ENCODE results near the gene RGS3. TPM values are rescaled to one million over a fixed set of nuclear protein-coding genes. Genes with fewer than 3 reads are reported as not detected.
"Not testable (repeated sequence)": the region's sequence is repeated elsewhere in the genome, so short reads cannot be mapped to it uniquely, and the experiment has no call there.

The RGS3 gene
- total RNA-seq, 4 donors from 2014 or later: 11.0 to 18.8 (median 16.0) TPM

DNA sequence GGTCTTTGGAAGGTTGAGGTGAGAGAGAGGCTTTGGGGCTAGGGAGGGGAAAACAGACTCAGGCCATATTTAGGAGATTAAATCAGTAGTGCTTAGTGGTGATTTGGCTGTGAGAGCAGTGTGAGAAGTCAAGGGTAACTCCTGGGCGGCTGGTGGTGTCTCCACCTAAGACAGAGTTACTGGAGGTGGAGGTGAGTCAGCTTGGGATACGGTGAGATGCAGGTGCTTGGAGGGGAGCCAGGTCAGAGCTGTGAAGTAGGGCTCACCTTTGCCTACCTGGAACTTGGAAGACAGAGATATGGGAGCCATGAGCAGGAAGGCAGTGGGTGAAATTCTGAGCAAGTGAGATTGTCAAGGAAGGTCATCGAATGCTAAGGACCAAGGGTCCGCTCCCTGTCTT, 24.5 kb downstream of the RGS3 start:
- peaks cover 14% of the 10 kb centered on the region for H3K4me1 ChIP-seq
- H3K27me3 ChIP-seq: no peaks in the 10 kb centered on the region
- WGBS: 94% methylated on average over 4 of the region's 4 CpGs
- no peaks in the 10 kb centered on the region for H3K36me3 ChIP-seq
- DNase-seq (ENCODE audit: low spot score in 2 of 2): peak in 1 of 2 donors; percentile 37
- H3K27ac ChIP-seq: peak overlapping the region; percentile 48
- H3K4me3 ChIP-seq: no peak overlapping the region
- no peaks in the 10 kb centered on the region for H3K9me3 ChIP-seq
- TF ChIP-seq EP300 (IDR thresholded peaks at IDR 0.05): no peak
- TF ChIP-seq POLR2A (IDR thresholded peaks at IDR 0.05): no peak
- TF ChIP-seq POLR2AphosphoS5 (IDR thresholded peaks at IDR 0.05): no peak
- TF ChIP-seq CTCF (IDR thresholded peaks at IDR 0.05): no peak

DNA sequence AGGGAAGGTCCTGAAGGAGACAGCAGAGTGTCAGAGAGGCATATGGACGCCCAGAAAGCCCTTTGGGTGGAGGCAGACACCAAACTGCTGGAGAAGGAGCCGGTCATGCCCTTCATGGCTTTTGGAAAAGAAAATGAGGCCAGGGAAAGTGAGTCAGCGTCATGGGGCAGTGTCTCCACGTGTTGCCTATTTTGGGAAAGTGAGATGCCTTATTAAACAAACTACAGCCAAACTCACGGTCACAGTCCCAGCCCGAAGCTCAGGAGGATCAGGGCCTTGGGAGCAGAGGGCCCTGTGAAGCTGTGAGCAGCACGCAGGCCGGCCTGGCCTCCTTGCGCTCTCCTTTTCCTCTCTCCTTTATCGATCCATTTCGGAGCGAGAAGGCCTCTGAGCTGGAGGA, 25.0 kb downstream of the RGS3 start:
- WGBS: 82% methylated on average over 12 of the region's 12 CpGs
- Histone ChIP-seq H3K27me3 (no peaks in the 10 kb centered on the region), H3K4me3 (no peak overlapping the region), H3K4me1 (peaks cover 17% of the 10 kb centered on the region), H3K36me3 (no peaks in the 10 kb centered on the region), H3K27ac (peak overlapping the region; percentile 48), H3K9me3 (no peaks in the 10 kb centered on the region)
- TF ChIP-seq CTCF (IDR thresholded peaks at IDR 0.05) (no peak), EP300 (IDR thresholded peaks at IDR 0.05) (no peak), POLR2A (IDR thresholded peaks at IDR 0.05) (no peak), POLR2AphosphoS5 (IDR thresholded peaks at IDR 0.05) (no peak)
- peak in 1 of 2 donors; percentile 58 for DNase-seq (ENCODE audit: low spot score in 2 of 2)

DNA sequence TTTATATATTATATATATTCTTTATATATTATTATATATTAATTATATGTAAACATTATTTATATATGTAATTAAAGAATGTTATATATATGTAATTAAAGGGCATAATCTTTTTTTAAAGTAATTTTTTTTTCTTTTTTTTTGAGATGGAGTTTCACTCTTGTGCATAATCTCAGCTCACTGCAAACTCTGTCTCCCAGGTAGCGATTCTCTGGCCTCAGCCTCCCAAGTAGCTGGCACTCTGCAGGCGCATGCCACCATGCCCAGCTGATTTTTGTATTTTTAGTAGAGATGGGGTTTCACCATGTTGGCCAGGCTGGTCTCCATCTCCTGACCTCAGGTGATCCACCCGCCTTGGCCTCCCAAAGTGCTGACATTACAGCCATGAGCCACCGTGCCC, 27.6 kb downstream of the RGS3 start:
- not testable (repeated sequence) for H3K4me3 ChIP-seq; H3K36me3 ChIP-seq; H3K4me1 ChIP-seq; H3K27me3 ChIP-seq; H3K27ac ChIP-seq; DNase-seq (ENCODE audit: low spot score in 2 of 2); H3K9me3 ChIP-seq
- WGBS: 100% methylated on average over 4 of the region's 4 CpGs

DNA sequence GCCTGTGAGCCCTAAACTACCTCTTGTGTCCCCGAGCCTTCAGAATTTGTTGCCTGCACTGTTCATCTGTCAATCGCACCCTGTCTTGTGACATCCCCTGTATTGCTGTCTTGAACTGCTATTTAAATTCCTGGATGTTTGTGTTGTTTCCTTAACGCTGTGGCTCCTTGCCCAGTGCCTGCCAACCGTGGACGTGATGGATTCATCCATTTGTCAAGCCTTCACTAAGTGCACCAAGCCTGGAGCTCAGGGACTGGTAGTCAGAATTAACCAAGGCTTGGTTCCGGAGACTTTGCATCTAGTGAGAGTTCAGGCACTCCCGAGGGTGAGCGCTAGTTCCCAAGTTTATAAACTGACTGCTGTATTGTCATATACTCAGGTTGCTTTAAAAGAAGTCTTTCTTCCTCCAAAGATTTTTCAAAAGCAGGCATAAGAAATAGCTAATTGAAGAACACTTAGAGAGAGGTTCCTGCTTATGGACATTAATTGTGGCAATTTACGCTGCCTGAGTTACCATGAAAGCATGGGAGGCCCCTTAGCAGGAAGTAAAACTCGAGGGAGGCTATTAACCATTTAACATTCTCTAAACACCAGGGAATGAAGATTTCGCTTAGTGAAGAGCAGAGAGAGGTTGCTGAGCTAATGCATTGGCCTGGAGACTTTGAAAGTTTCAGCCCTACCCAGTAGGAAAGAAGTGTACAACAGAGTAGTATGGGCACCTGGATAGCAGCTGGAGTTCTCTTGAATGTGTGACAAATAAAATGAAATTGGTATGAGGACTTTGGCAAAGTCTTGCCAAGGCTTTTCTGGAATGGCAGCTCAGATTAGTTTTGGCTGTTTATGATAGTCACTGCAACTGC, 29.0 kb downstream of the RGS3 start:
- no peak for DNase-seq (ENCODE audit: low spot score in 2 of 2)
- TF ChIP-seq POLR2A (IDR thresholded peaks at IDR 0.05): no peak
- TF ChIP-seq CTCF (IDR thresholded peaks at IDR 0.05): no peak
- TF ChIP-seq POLR2AphosphoS5 (IDR thresholded peaks at IDR 0.05): no peak
- no peak for TF ChIP-seq EP300 (IDR thresholded peaks at IDR 0.05)
- WGBS: 33% methylated on average over 11 of the region's 11 CpGs
- no peaks in the 10 kb centered on the region for H3K9me3 ChIP-seq
- peaks cover 4% of the 10 kb centered on the region for H3K4me1 ChIP-seq
- no peak overlapping the region for H3K4me3 ChIP-seq
- no peak overlapping the region for H3K27ac ChIP-seq
- H3K27me3 ChIP-seq: no peaks in the 10 kb centered on the region
- H3K36me3 ChIP-seq: no peaks in the 10 kb centered on the region

- DNase-seq (ENCODE audit: low spot score in 2 of 2): no peak
- H3K9me3 ChIP-seq: no peaks in the 10 kb centered on the region
These were observed 29.6 kb downstream of the RGS3 start for GRCh38 chr9:113493203-113493520.

More at GRCh38 chr9:113493203-113493520, 29.6 kb downstream of the RGS3 start:
- Histone ChIP-seq H3K4me1 (peaks cover 4% of the 10 kb centered on the region), H3K36me3 (no peaks in the 10 kb centered on the region), H3K27me3 (no peaks in the 10 kb centered on the region), H3K27ac (no peak overlapping the region), H3K4me3 (no peak overlapping the region)
- TF ChIP-seq CTCF (IDR thresholded peaks at IDR 0.05): no peak
- TF ChIP-seq POLR2A (IDR thresholded peaks at IDR 0.05): no peak
- TF ChIP-seq POLR2AphosphoS5 (IDR thresholded peaks at IDR 0.05): no peak
- no peak for TF ChIP-seq EP300 (IDR thresholded peaks at IDR 0.05)
